ENCODE data around the gene MOB3B.

DNA sequence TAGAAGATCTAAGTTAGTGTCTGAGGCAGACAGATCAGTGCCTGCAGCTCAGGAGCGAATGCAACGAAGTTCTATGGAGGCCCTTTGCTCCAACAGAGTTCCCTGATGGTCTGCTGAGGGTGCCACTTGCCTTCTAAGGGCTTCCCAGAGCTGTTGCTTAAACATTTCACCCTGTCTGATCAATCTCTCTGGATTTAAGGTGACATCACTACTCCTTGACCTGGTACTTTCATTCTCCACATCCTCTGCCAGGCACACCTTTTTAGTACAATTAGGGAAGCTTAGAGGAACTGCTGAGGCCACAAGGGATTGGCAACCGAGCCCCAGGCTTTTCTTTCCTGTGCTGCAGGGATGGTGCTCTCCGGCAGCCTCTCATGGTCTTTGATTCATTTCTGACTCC is 99.7 kb downstream of the MOB3B start:
- TF ChIP-seq, protein P1, sequence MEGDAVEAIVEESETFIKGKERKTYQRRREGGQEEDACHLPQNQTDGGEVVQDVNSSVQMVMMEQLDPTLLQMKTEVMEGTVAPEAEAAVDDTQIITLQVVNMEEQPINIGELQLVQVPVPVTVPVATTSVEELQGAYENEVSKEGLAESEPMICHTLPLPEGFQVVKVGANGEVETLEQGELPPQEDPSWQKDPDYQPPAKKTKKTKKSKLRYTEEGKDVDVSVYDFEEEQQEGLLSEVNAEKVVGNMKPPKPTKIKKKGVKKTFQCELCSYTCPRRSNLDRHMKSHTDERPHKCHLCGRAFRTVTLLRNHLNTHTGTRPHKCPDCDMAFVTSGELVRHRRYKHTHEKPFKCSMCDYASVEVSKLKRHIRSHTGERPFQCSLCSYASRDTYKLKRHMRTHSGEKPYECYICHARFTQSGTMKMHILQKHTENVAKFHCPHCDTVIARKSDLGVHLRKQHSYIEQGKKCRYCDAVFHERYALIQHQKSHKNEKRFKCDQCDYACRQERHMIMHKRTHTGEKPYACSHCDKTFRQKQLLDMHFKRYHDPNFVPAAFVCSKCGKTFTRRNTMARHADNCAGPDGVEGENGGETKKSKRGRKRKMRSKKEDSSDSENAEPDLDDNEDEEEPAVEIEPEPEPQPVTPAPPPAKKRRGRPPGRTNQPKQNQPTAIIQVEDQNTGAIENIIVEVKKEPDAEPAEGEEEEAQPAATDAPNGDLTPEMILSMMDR (IDR thresholded peaks at IDR 0.05), result no peak
- no peak for TF ChIP-seq POLR2A (IDR thresholded peaks at IDR 0.05)
